Hindlimb muscle (tissue), 1 donor: ENCODE data around the gene HGS. TPM values are rescaled to one million over a fixed set of nuclear protein-coding genes. Genes with fewer than 3 reads are reported as not detected.

Experiments used
- DNase-seq: peaks from one replicate; pipeline ENCODE4 v3.0.0-alpha.2; 2013
- polyA plus RNA-seq: library from polyadenylated mRNA; unstranded; fragments of 120-200 nt; gene quantifications from one replicate; pipeline ENCODE4 v1.2.1, GENCODE V29; 2013; ENCODE audit not compliant: insufficient read length

HGS gene, protein sequence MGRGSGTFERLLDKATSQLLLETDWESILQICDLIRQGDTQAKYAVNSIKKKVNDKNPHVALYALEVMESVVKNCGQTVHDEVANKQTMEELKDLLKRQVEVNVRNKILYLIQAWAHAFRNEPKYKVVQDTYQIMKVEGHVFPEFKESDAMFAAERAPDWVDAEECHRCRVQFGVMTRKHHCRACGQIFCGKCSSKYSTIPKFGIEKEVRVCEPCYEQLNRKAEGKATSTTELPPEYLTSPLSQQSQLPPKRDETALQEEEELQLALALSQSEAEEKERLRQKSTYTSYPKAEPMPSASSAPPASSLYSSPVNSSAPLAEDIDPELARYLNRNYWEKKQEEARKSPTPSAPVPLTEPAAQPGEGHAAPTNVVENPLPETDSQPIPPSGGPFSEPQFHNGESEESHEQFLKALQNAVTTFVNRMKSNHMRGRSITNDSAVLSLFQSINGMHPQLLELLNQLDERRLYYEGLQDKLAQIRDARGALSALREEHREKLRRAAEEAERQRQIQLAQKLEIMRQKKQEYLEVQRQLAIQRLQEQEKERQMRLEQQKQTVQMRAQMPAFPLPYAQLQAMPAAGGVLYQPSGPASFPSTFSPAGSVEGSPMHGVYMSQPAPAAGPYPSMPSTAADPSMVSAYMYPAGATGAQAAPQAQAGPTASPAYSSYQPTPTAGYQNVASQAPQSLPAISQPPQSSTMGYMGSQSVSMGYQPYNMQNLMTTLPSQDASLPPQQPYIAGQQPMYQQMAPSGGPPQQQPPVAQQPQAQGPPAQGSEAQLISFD
- polyA plus RNA-seq: 59.1 TPM

DNA sequence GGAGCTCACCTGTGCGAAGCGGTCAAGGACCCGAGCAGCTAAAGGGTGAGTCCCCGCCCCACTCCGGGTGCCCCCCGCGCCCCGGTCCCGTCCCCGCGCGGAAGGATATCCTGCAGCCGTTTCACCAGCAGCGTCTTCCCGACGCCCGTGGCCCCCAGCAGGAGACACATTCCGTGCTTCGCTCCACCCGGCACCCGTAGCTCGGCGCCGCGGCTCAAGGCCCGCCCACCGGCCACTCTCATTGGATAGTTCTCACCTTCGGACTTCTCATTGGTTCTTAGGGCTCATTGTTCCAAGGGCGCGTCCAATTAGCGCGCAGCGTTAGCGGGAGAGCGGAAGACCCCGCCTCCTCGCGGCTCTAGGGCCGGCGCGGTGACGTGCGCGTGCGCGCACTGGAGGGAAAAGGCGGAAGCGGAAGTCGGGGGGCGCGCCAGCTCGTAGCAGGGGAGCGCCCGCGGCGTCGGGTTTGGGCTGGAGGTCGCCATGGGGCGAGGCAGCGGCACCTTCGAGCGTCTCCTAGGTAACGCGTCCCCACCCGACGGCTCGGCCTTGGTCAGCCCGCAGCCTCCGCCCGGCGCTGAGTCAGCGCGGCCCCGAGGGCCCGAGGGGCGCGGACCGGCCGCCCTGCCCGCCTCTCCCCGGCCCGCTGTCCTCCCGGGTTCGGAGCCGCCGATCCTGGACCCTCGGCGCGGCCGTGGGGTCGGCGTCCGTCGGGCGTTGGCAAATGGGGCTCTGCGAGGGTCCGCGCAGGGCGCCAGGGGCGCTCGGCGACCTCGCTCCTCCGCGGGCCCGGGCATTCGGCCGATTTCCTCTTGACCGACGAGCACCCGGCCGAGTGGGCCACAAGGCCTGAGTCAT, at the start of gene HGS, which contains the start of gene ARL16:
TSS of gene HGS (plus strand) at position 428 of the 858 bp plus-strand sequence. CDS start at position 484, 56 bp downstream.
TSS of gene ARL16 (minus strand) at position 214 of the 858 bp plus-strand sequence. CDS start at position 170, 44 bp downstream.
- peak; percentile 100 for DNase-seq

GRCh38 chr17:81635431-81635830, 48.4 kb upstream of the HGS start:
- DNase-seq: no peak

DNA sequence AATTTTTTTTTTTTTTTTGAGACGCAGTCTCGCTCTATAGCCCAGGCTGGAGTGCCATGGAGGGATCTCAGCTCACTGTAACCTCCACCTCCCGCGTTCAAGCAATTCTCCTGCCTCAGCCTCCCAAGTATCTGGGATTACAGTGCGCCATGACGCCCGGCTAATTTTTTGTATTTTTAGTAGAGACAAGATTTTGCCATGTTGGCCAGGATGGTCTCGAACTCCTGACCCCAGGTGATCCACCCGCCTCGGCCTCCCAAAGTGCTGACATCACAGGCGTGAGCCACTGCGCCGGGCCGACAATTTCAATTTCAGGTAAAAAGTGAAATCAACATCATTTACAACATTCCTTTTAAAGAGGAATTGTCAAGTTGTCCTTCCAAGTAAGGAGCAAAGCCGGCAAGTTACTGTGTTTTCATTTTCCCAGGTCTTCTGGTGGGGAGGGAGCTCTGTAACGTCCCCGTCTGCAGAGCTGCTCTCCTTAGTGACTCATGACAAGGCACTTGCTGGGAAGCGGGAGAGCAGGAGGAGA, 47.8 kb upstream of the HGS start:
- DNase-seq: no peak

DNA sequence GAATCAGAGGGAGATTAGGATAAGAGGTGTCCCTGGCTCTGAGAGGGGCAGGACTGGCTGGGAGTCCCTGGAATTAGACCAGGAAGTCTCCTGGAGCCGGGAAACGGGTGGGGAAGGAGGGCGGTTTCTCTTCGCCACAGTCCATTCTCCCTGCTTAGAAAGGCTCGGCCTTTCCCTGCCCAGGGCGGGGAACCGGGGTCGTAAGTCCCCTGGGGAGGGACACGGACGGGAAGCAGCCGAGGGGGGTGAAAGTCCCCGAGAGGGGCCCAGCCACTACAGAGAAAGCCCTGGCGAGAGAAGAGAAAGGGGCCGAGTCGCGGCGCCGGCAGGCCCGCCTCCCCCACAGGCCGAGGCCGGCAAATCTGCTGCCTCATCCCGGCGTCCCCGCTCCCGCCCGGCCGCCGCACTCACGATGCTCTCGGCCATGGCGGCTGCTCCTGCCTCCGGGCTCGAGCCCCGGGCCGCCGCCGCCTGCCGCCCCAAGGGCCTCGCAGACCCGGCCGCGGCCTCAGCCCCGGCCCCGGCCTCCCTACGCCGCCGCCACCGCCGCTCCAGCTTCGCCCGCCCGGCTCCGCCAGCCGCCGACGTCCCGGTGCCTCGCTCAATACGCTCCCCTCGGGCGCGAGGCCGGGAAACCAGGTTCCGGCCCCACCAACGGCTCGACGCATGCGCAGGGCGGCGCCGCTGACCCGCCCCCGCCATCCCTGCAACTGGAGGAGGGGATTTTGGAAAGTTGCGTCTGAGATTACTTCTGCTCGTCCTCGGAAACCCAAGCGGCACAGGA, 47.1 kb upstream of the HGS start, which contains the start of the genes NPLOC4 and TSPAN10:
TSS of gene NPLOC4 (minus strand) at position 608 of the 784 bp plus-strand sequence. CDS start at position 426, 182 bp downstream.
TSS of gene TSPAN10 (plus strand) at position 692 of the 784 bp plus-strand sequence. CDS start 5,217 bp downstream, outside the sequence.
- peak; percentile 92 for DNase-seq

- no peak for DNase-seq
These were observed 45.1 kb upstream of the HGS start for GRCh38 chr17:81638683-81639082.

DNA sequence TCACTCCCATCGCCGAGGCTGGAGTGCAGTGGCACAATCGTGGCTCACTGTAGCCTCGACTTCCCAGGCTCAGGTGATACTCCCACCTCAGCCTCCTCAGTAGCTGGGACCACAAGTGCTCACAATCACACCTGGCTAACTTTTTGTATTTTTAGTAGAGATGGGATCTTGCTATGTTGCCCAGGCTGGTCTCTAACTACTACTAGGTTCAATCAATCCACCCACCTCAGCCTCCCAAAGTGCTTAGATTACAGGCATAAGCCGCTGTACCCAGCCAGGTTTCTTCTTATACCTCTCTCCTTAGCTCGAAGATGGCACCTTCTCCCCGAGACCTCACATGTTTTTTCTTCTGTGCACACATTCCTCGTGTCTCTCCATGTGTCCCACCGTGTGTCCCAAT, 43.8 kb upstream of the HGS start:
- no peak for DNase-seq

GRCh38 chr17:81641825-81642489, 41.9 kb upstream of the HGS start:
- DNase-seq: no peak

- DNase-seq: no peak
These were observed 39.3 kb upstream of the HGS start for GRCh38 chr17:81644496-81644895.

DNA sequence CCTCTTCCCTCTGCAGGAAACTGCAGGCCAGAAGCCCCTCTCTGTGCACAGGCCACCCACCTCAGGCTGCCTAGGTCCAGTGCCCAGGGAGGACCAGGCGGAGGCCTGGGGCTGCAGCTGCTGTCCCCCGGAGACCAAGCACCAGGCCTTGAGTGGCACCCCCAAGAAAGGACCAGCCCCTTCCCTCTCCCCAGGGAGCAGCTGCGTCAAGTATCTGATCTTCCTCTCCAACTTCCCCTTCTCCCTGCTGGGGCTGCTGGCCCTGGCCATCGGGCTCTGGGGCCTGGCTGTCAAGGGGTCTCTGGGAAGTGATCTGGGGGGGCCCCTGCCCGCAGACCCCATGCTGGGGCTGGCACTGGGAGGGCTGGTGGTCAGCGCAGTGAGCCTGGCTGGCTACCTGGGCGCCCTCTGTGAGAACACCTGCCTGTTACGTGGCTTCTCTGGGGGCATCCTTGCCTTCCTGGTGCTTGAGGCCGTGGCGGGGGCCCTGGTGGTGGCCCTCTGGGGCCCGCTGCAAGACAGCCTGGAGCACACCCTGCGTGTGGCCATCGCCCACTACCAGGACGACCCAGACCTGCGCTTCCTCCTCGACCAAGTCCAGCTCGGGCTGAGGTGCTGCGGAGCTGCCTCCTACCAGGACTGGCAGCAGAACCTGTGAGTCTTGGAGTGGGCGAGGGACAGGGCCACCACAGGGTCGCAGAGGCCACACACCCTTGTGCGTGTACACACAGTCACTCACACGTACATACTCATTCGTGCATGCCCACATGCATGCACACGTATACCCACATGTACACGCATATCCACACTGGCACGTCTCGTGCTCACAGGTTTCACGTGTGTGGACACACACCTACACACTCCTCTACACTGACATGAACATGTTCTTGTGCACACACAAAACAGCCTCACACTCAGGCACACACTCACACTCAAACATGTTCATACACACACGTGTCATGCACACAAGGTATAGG, 38.5 kb upstream of the HGS start:
- DNase-seq: no peak

- no peak for DNase-seq
These were observed 36.8 kb upstream of the HGS start for GRCh38 chr17:81646869-81647600.

- DNase-seq: no peak
These were observed 36.2 kb upstream of the HGS start for GRCh38 chr17:81647640-81648012.

DNA sequence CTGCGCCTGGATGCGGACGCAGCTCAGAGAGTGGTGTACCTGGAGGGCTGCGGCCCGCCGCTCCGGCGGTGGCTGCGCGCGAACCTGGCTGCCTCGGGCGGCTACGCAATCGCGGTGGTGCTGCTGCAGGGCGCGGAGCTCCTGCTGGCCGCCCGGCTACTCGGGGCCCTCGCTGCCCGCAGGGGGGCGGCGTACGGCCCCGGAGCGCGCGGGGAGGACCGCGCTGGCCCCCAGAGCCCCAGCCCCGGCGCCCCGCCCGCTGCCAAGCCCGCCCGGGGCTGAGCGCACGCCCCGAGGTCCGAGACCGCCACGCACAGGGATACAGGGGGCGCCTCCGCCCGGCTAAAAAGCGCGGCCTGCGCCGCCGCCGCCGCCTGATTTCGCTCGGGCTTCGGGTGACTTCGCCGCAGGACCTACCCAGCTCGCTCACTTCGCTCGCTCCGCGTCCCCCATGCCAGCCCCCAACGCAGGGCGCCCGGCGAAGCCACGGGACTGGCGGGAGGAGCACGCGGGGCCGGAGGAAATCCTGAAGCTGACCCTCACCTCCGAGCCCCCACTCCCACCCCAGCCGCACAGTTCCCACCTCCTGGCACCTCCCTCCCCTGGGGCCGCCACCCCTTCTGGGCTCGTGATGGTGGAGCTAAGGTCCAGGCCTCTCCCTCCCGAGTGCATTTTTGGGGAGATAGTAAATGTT, 35.7 kb upstream of the HGS start:
- no peak for DNase-seq

DNA sequence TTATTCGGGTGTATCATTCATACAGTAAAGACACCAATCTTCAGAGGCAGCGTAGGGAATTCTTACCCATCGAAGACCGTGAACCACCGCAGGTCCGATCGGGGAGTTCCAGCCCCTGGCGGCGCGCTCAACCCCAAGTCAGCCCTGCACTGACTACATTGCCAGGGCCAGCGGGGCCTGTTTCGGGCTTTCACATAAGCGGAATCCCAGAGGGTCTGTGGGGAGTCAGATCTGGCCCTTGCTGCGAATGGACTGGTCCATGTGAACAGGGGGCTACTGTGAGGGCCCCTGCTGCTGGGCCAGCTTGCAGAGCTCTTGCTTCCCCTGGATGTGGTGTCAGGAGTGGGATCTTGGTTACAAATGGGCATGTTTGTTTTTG, 35.1 kb upstream of the HGS start:
- no peak for DNase-seq

DNA sequence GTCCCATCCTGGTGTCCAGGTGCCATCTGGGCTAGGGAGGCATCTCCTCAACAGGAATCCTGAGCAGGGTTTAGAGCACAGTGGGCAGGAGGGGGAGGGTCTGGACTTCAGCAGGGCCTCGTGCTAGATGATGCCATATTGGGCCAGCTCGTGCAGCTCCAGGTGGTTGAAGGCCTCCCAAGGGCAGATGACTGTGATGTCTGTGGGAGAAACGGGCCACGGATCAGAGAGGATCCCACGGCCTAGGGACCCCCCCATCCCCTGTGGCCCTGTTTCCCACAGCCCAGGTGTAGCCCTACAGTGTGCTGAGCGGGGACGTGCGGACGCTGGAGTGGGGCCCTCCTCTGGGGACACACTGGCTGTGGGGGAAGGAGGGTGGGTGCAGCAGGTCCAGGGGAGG, 32.9 kb upstream of the HGS start:
- DNase-seq: no peak

DNA sequence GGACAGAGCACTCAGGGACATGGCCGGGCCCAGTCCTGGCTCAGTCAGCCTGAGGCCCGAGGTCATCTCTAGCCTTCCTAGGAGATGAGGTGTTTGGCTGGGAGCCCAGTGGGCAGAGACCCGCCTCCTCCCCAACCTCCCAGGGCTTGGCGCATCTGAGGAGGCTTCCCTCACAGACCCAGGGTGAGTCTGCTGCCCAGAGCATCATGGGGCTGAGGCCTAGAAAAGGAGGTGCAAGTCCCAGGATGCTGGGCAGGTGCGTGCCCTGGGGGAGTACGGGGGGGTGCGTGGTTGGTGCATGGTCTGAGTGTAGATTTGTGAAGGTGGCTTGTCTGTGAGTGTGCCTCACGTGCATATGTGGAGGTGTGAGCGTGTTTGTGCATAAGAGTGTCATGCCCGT, 32.1 kb upstream of the HGS start:
- DNase-seq: no peak

DNA sequence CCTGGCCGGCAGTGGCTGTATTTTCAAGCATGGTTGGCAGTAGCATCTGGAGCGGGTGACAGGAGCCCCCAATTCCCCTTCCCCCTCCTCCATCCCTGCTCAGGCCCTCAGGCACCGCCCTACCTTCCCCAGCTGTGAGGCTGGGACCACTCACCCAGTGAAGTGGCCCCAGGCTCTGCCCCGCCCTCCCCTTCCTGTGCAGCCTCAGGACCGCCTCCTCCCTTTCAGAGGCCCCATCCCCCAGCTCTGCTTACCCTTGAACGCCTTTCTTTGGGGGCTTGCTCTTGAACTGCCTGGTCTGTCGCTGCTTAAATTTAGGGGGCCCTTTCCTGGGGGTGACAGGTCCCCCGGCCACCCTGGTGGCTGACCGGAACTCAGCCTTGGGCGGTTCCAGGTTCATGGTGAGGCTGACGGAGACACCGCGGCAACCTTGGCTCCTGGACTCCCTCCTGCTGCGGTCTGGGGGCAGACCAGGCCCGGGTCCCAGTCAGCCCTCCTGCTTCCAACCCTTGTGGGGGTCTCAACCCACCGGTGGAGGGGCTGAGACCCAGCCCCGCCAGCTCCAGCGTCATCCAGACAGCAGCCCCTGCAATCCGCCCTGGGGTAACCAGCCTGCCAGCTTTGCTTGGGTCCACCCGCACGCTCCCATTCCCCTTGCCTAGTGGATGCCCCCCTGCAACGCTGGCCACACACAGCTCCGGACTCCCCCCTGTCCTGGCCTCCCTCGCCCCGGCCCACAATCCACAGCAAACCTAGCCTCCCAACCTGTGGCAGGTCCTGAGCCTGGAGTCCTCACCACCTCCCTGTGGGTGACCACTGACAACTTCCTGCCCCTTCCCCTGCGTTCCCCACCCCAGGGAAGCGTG, 30.7 kb upstream of the HGS start:
- no peak for DNase-seq
